ENCODE data around the gene ZIC5. TPM values are rescaled to one million over a fixed set of nuclear protein-coding genes. Genes with fewer than 3 reads are reported as not detected.
"Not testable (repeated sequence)": the region's sequence is repeated elsewhere in the genome, so short reads cannot be mapped to it uniquely, and the experiment has no call there.

ZIC5 gene
- total and polyA plus RNA-seq, 3 experiments from 2014 or later: not detected

DNA sequence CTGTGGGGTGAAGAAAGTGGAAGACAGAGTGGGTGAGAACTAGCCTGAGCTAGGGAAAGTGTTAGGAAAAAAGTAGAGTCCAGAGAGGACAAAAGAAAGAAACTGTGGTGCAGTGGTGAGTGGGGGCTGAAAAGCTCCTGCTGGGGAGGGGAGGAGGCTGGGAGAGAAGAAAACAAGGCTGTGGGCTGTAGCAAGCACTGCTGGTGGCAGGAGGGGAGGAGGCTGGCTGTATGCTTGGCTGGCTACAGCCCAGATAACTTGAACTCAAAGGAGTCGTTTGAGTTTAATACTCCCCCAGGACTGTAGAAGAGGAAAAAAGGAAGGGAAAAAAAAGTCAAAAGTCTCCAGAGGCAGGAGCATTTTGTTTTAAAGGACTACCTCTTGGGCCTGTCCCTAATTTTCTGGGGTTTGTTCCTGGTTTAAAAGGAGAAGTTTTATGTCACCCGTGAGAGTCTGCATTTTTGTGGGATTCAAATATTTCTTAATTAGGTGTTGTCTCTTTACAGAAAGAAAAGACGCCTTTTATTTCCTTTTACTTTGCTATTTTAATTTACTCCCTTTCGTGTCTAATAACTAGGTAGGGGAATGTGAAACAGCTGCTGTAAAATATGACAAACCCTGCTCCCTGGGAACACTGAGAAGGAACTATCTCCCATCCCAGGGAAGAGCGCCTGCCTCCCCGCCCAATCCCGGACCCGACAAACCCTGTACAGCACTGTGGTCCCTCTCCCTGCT is 21.7 kb downstream of the ZIC5 start:
- ChIA-PET POLR2A (no interaction called here), CTCF (interaction anchor here (0.5 kb wide), 1 partner anchor 683 kb away, joined by 3 read pairs; no protein-coding TSS in a partner anchor)
- Mint-ChIP-seq H3K27me3 (peaks cover 45 to 83% of the 10 kb centered on the region in 2 donors), H3K9me3 (no peaks in the 10 kb centered on the region), H3K4me1 (no peaks in the 10 kb centered on the region), H3K36me3 (no peaks in the 10 kb centered on the region), H3K4me3 (no peak overlapping the region), H3K27ac (no peak overlapping the region)
- DNase-seq: no peak
- H3K4me1 ChIP-seq (ENCODE audit: insufficient read depth, low read length): no peaks in the 10 kb centered on the region
- H3K4me3 ChIP-seq (ENCODE audit: low read length): no peak overlapping the region
- no peak overlapping the region for H3K27ac ChIP-seq (ENCODE audit: low read depth, low read length)
- no peaks in the 10 kb centered on the region for H3K9me3 ChIP-seq (ENCODE audit: low read length)
- H3K36me3 ChIP-seq (ENCODE audit: insufficient read depth, low read length): no peaks in the 10 kb centered on the region
- peaks cover 2% of the 10 kb centered on the region for H3K27me3 ChIP-seq (ENCODE audit: insufficient read depth, low read length, poor library complexity, severe bottlenecking)

DNA sequence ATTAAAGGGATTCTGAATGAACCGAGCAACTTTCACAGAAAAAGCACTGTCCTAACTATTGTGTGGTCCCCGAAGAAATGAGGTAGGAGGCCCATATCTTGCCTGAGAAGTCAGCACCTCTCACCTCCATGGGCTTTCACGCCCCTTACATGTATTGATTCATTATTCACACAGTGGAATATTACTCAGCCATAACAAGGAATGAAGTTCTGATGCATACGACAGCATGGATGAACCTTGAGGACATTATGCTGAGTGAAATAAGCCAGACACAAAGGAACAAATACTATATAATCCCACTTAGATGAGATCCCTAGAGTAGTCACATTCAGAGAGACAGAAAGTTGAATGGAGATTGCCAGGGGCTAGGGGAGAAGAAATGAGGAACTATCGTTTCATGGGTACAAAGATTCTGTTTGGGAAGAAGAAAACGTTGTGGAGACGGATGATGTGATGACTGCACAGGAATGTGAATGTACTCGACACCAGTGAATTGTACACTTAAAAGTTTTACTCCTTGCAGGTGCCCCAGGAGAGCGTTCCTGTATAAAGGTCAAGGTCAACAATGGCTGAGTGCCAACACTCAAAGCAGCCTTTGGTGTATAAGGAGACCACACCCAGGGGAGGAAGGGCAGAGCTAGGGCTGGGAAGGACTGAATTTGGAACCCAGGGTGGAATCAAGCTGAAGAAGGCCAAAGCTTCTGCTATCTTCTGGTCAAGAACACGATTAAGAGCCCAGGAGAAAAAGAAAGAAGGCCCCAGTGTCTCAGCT is 22.5 kb downstream of the ZIC5 start:
- no peaks in the 10 kb centered on the region for H3K9me3 Mint-ChIP-seq
- Histone ChIP-seq H3K27me3 (ENCODE audit: insufficient read depth, low read length, poor library complexity, severe bottlenecking) (no peaks in the 10 kb centered on the region), H3K4me1 (ENCODE audit: insufficient read depth, low read length) (no peaks in the 10 kb centered on the region), H3K27ac (ENCODE audit: low read depth, low read length) (no peak overlapping the region), H3K9me3 (ENCODE audit: low read length) (no peaks in the 10 kb centered on the region), H3K4me3 (ENCODE audit: low read length) (no peak overlapping the region), H3K36me3 (ENCODE audit: insufficient read depth, low read length) (no peaks in the 10 kb centered on the region)
- no peaks in the 10 kb centered on the region for H3K4me1 Mint-ChIP-seq
- POLR2A ChIA-PET: no interaction called here
- no peak for DNase-seq
- CTCF ChIA-PET: no interaction called here
- no peaks in the 10 kb centered on the region for H3K36me3 Mint-ChIP-seq
- H3K27me3 Mint-ChIP-seq: peaks cover 38 to 83% of the 10 kb centered on the region in 2 donors
- H3K4me3 Mint-ChIP-seq: no peak overlapping the region
- H3K27ac Mint-ChIP-seq: no peak overlapping the region

DNA sequence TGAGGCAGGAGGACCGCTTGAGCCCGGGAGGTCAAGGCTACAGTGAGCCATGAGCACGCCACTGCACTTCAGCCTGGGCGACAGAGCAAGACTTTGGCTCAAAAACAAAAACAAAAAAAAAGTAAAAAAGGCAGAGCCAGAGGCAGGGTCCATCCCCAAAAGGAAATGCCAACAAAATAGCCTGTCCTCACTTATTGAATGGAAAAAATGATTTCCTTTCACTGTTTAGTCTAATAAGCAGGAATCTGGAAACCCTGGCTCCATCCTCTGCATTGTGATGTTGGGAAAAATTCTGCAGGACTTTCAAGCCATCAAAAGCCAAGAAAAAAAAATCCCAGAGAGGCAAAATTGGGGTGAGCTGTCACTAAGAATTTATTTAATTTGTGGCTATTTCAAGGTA is 23.2 kb downstream of the ZIC5 start:
- Mint-ChIP-seq H3K27ac (no peak overlapping the region), H3K36me3 (no peaks in the 10 kb centered on the region), H3K4me3 (no peak overlapping the region), H3K4me1 (no peaks in the 10 kb centered on the region), H3K9me3 (no peaks in the 10 kb centered on the region), H3K27me3 (peaks cover 34 to 82% of the 10 kb centered on the region in 2 donors)
- Histone ChIP-seq H3K4me3 (ENCODE audit: low read length) (no peak overlapping the region), H3K4me1 (ENCODE audit: insufficient read depth, low read length) (no peaks in the 10 kb centered on the region), H3K36me3 (ENCODE audit: insufficient read depth, low read length) (no peaks in the 10 kb centered on the region), H3K27me3 (ENCODE audit: insufficient read depth, low read length, poor library complexity, severe bottlenecking) (no peaks in the 10 kb centered on the region), H3K27ac (ENCODE audit: low read depth, low read length) (no peak overlapping the region), H3K9me3 (ENCODE audit: low read length) (no peaks in the 10 kb centered on the region)
- DNase-seq: no peak
- ChIA-PET POLR2A (no interaction called here), CTCF (no interaction called here)

DNA sequence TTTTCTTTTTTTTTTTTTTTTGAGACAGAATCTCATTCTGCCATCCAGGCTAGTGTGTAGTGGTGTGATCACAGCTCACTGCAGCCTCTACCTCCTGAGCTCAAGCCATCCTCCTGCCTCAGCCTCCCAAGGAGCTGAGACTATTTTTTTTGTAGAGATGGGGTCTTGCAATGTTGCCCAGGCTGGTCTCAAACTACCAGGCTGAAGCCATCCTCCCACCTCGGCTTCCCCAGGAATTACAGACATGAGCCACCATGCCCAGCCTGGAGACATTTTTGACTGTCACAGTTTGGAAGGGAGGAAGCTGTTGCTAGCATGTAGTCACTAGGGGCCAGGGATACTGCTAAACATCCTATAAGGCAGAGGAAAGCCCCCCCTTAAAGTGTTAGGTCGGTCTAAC is 23.9 kb downstream of the ZIC5 start:
- no peaks in the 10 kb centered on the region for H3K9me3 ChIP-seq (ENCODE audit: low read length)
- POLR2A ChIA-PET: no interaction called here
- H3K4me3 ChIP-seq (ENCODE audit: low read length): no peak overlapping the region
- CTCF ChIA-PET: no interaction called here
- Mint-ChIP-seq H3K27me3 (peaks cover 33 to 77% of the 10 kb centered on the region in 2 donors), H3K4me3 (no peak overlapping the region), H3K36me3 (no peaks in the 10 kb centered on the region), H3K4me1 (no peaks in the 10 kb centered on the region), H3K9me3 (no peaks in the 10 kb centered on the region), H3K27ac (no peak overlapping the region)
- no peaks in the 10 kb centered on the region for H3K27me3 ChIP-seq (ENCODE audit: insufficient read depth, low read length, poor library complexity, severe bottlenecking)
- no peaks in the 10 kb centered on the region for H3K4me1 ChIP-seq (ENCODE audit: insufficient read depth, low read length)
- no peaks in the 10 kb centered on the region for H3K36me3 ChIP-seq (ENCODE audit: insufficient read depth, low read length)
- no peak overlapping the region for H3K27ac ChIP-seq (ENCODE audit: low read depth, low read length)
- DNase-seq: no peak

GRCh38 chr13:99945515-99945914 is 26.1 kb downstream of the ZIC5 start:
- H3K9me3 ChIP-seq (ENCODE audit: low read length); H3K4me3 Mint-ChIP-seq; H3K36me3 ChIP-seq (ENCODE audit: insufficient read depth, low read length); H3K27me3 ChIP-seq (ENCODE audit: insufficient read depth, low read length, poor library complexity, severe bottlenecking); H3K27ac ChIP-seq (ENCODE audit: low read depth, low read length); H3K36me3 Mint-ChIP-seq; H3K4me1 Mint-ChIP-seq; CTCF ChIA-PET; DNase-seq; H3K27ac Mint-ChIP-seq; POLR2A ChIA-PET; H3K4me1 ChIP-seq (ENCODE audit: insufficient read depth, low read length); H3K4me3 ChIP-seq (ENCODE audit: low read length); H3K9me3 Mint-ChIP-seq: not testable (repeated sequence)
- H3K27me3 Mint-ChIP-seq: peaks cover 28 to 74% of the 10 kb centered on the region in 2 donors

DNA sequence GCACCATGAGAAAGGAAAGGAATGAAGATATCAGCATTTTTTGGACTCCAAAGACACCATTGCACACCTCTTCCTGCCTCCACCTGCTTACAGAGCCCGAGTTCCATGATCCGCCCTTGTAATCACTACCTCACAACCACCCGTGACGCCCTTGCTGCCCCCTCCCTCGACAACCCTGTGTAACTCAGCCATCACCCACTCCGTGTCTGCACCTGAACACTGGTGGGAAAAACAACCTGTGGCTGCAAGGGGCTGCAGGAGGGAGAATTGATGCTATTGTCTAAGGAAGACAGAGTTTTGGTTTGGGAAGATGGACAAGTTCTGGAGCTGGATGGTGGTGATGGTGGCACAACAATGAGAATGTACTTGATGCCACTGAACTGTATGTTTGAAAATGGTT is 27.0 kb downstream of the ZIC5 start:
- POLR2A ChIA-PET: no interaction called here
- Mint-ChIP-seq H3K27me3 (peaks cover 33 to 73% of the 10 kb centered on the region in 2 donors), H3K36me3 (no peaks in the 10 kb centered on the region), H3K9me3 (no peaks in the 10 kb centered on the region), H3K27ac (no peak overlapping the region), H3K4me3 (no peak overlapping the region), H3K4me1 (no peaks in the 10 kb centered on the region)
- Histone ChIP-seq H3K36me3 (ENCODE audit: insufficient read depth, low read length) (no peaks in the 10 kb centered on the region), H3K9me3 (ENCODE audit: low read length) (no peaks in the 10 kb centered on the region), H3K27ac (ENCODE audit: low read depth, low read length) (no peak overlapping the region), H3K27me3 (ENCODE audit: insufficient read depth, low read length, poor library complexity, severe bottlenecking) (no peaks in the 10 kb centered on the region), H3K4me3 (ENCODE audit: low read length) (no peak overlapping the region), H3K4me1 (ENCODE audit: insufficient read depth, low read length) (no peaks in the 10 kb centered on the region)
- DNase-seq: no peak
- CTCF ChIA-PET: no interaction called here

DNA sequence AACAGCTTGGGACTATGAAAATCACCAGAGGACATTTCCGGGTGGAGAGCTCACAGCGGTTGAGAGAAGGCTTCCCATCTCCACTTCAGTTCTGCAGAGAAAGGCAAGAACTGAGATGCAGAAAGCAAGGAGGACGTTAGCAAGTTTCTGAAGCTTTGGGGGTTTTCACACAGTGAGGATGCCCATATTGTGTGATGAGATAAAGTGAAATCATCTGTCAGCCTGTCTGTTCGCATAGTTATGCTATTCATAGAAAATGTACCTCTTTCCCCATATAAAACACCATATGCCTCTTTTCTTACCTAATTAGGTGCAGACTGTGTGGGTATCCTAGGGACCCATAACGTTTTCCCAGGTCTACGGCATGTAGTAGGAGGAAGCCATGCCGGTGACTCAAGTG is 27.5 kb downstream of the ZIC5 start:
- Mint-ChIP-seq H3K27me3 (peaks cover 32 to 73% of the 10 kb centered on the region in 2 donors), H3K4me3 (no peak overlapping the region), H3K4me1 (no peaks in the 10 kb centered on the region), H3K9me3 (no peaks in the 10 kb centered on the region), H3K27ac (no peak overlapping the region), H3K36me3 (no peaks in the 10 kb centered on the region)
- H3K27me3 ChIP-seq (ENCODE audit: insufficient read depth, low read length, poor library complexity, severe bottlenecking): no peaks in the 10 kb centered on the region
- no peak overlapping the region for H3K4me3 ChIP-seq (ENCODE audit: low read length)
- ChIA-PET CTCF (no interaction called here), POLR2A (no interaction called here)
- H3K9me3 ChIP-seq (ENCODE audit: low read length): no peaks in the 10 kb centered on the region
- no peak for DNase-seq
- H3K36me3 ChIP-seq (ENCODE audit: insufficient read depth, low read length): no peaks in the 10 kb centered on the region
- H3K27ac ChIP-seq (ENCODE audit: low read depth, low read length): no peak overlapping the region
- H3K4me1 ChIP-seq (ENCODE audit: insufficient read depth, low read length): no peaks in the 10 kb centered on the region

GRCh38 chr13:99941911-99942310 is 29.7 kb downstream of the ZIC5 start:
- no peaks in the 10 kb centered on the region for H3K4me1 ChIP-seq (ENCODE audit: insufficient read depth, low read length)
- Mint-ChIP-seq H3K9me3 (no peaks in the 10 kb centered on the region), H3K4me1 (no peaks in the 10 kb centered on the region), H3K36me3 (no peaks in the 10 kb centered on the region), H3K27ac (no peak overlapping the region), H3K4me3 (no peak overlapping the region), H3K27me3 (peaks cover 24 to 59% of the 10 kb centered on the region in 2 donors)
- no peak overlapping the region for H3K27ac ChIP-seq (ENCODE audit: low read depth, low read length)
- ChIA-PET POLR2A (no interaction called here), CTCF (interaction anchor here (0.5 kb wide), 1 partner anchor 74 kb away, joined by 3 read pairs; no protein-coding TSS in a partner anchor)
- no peaks in the 10 kb centered on the region for H3K36me3 ChIP-seq (ENCODE audit: insufficient read depth, low read length)
- no peak overlapping the region for H3K4me3 ChIP-seq (ENCODE audit: low read length)
- no peak for DNase-seq
- H3K9me3 ChIP-seq (ENCODE audit: low read length): no peaks in the 10 kb centered on the region
- no peaks in the 10 kb centered on the region for H3K27me3 ChIP-seq (ENCODE audit: insufficient read depth, low read length, poor library complexity, severe bottlenecking)
